ENCODE measurements around the gene PCDHB13. TPM values are rescaled to one million over a fixed set of nuclear protein-coding genes. Genes with fewer than 3 reads are reported as not detected.

PCDHB13 gene
- total RNA-seq, 1 donor from 2014 or later: 7.1 TPM

Other genes with a start within 250 kb of the PCDHB13 start
- 5.2 TPM for gene PCDHAC2, start 247.4 kb upstream of the PCDHB13 start, total RNA-seq (ENCODE audit: unreplicated experiment)
- not detected for gene PCDHB1, start 162.5 kb upstream of the PCDHB13 start, total RNA-seq (ENCODE audit: unreplicated experiment)
- 44.9 TPM for gene PCDHB2, start 119.3 kb upstream of the PCDHB13 start, total RNA-seq (ENCODE audit: unreplicated experiment)
- gene PCDHB3, start 113.4 kb upstream of the PCDHB13 start, total RNA-seq (ENCODE audit: unreplicated experiment): 6.5 TPM
- 2.3 TPM for gene PCDHB4, start 92.1 kb upstream of the PCDHB13 start, total RNA-seq (ENCODE audit: unreplicated experiment)
- 7.8 TPM for gene PCDHB5, start 78.7 kb upstream of the PCDHB13 start, total RNA-seq (ENCODE audit: unreplicated experiment)
- 1.1 TPM for gene PCDHB6, start 63.9 kb upstream of the PCDHB13 start, total RNA-seq (ENCODE audit: unreplicated experiment)
- 4.6 TPM for gene PCDHB7, start 41.3 kb upstream of the PCDHB13 start, total RNA-seq (ENCODE audit: unreplicated experiment)
- gene PCDHB8, start 36.1 kb upstream of the PCDHB13 start, total RNA-seq (ENCODE audit: unreplicated experiment): 9.2 TPM
- 10.9 TPM for gene PCDHB16, start 31.5 kb upstream of the PCDHB13 start, total RNA-seq (ENCODE audit: unreplicated experiment)
- gene PCDHB9, start 26.8 kb upstream of the PCDHB13 start, total RNA-seq (ENCODE audit: unreplicated experiment): 15.2 TPM
- gene PCDHB10, start 21.6 kb upstream of the PCDHB13 start, total RNA-seq (ENCODE audit: unreplicated experiment): 10.3 TPM
- 6.4 TPM for gene PCDHB11, start 14.3 kb upstream of the PCDHB13 start, total RNA-seq (ENCODE audit: unreplicated experiment)
- 8.4 TPM for gene PCDHB12, start 5.2 kb upstream of the PCDHB13 start, total RNA-seq (ENCODE audit: unreplicated experiment)
- gene PCDHB14, start 9.4 kb downstream of the PCDHB13 start, total RNA-seq (ENCODE audit: unreplicated experiment): 8.4 TPM
- gene PCDHB15, start 31.5 kb downstream of the PCDHB13 start, total RNA-seq (ENCODE audit: unreplicated experiment): 10.5 TPM
- 0.62 TPM for gene SLC25A2, start 90.1 kb downstream of the PCDHB13 start, total RNA-seq (ENCODE audit: unreplicated experiment)
- 86.4 TPM for gene TAF7, start 106.9 kb downstream of the PCDHB13 start, total RNA-seq (ENCODE audit: unreplicated experiment)
- gene PCDHGA1, start 116.6 kb downstream of the PCDHB13 start, total RNA-seq (ENCODE audit: unreplicated experiment): 1.4 TPM
- 1.6 TPM for gene PCDHGA2, start 124.8 kb downstream of the PCDHB13 start, total RNA-seq (ENCODE audit: unreplicated experiment)
- gene PCDHGA3, start 129.9 kb downstream of the PCDHB13 start, total RNA-seq (ENCODE audit: unreplicated experiment): 1.4 TPM
- 3.1 TPM for gene PCDHGB1, start 136.2 kb downstream of the PCDHB13 start, total RNA-seq (ENCODE audit: unreplicated experiment)
- 2.0 TPM for gene PCDHGA4, start 141.1 kb downstream of the PCDHB13 start, total RNA-seq (ENCODE audit: unreplicated experiment)
- gene PCDHGB2, start 146.1 kb downstream of the PCDHB13 start, total RNA-seq (ENCODE audit: unreplicated experiment): 11.1 TPM
- gene PCDHGA5, start 150.2 kb downstream of the PCDHB13 start, total RNA-seq (ENCODE audit: unreplicated experiment): 2.4 TPM
- 4.1 TPM for gene PCDHGB3, start 156.3 kb downstream of the PCDHB13 start, total RNA-seq (ENCODE audit: unreplicated experiment)
- gene PCDHGA6, start 160.0 kb downstream of the PCDHB13 start, total RNA-seq (ENCODE audit: unreplicated experiment): 3.9 TPM
- 6.3 TPM for gene PCDHGA7, start 168.8 kb downstream of the PCDHB13 start, total RNA-seq (ENCODE audit: unreplicated experiment)
- 13.2 TPM for gene PCDHGB4, start 173.8 kb downstream of the PCDHB13 start, total RNA-seq (ENCODE audit: unreplicated experiment)
- gene PCDHGA8, start 178.7 kb downstream of the PCDHB13 start, total RNA-seq (ENCODE audit: unreplicated experiment): 2.6 TPM
- 5.5 TPM for gene PCDHGB5, start 184.0 kb downstream of the PCDHB13 start, total RNA-seq (ENCODE audit: unreplicated experiment)
- 3.1 TPM for gene PCDHGA9, start 188.9 kb downstream of the PCDHB13 start, total RNA-seq (ENCODE audit: unreplicated experiment)
- gene PCDHGB6, start 194.1 kb downstream of the PCDHB13 start, total RNA-seq (ENCODE audit: unreplicated experiment): 60.0 TPM
- gene PCDHGA10, start 199.1 kb downstream of the PCDHB13 start, total RNA-seq (ENCODE audit: unreplicated experiment): 43.0 TPM
- gene PCDHGB7, start 203.8 kb downstream of the PCDHB13 start, total RNA-seq (ENCODE audit: unreplicated experiment): 45.2 TPM
- 10.8 TPM for gene PCDHGA11, start 207.1 kb downstream of the PCDHB13 start, total RNA-seq (ENCODE audit: unreplicated experiment)
- gene PCDHGA12, start 216.6 kb downstream of the PCDHB13 start, total RNA-seq (ENCODE audit: unreplicated experiment): 3.8 TPM